Smooth muscle cell (in vitro differentiated cells): ENCODE results near the gene LRG1. TPM values are rescaled to one million over a fixed set of nuclear protein-coding genes. Genes with fewer than 3 reads are reported as not detected.

Experiments used
- DNase-seq: peaks from one replicate; lab custom pipeline; 2025; ENCODE audit not compliant: unreplicated experiment; lab: John Stamatoyannopoulos, UW
- H2AFZ ChIP-seq: fragments of 200-600 bp; sonication (generic); 2 replicates; pipeline ENCODE4 v1.6.0; 2016; ENCODE audit warnings: antibody characterized with exemption, low read depth, mild to moderate bottlenecking
- H3F3A ChIP-seq: fragments of 200-600 bp; sonication (generic); 2 replicates; pipeline ENCODE4 v1.6.0; 2017; ENCODE audit warnings: antibody characterized with exemption, low read depth
- H3K27ac ChIP-seq: fragments of 200-600 bp; sonication (generic); 2 replicates; pipeline ENCODE4 v1.5.1; 2016; ENCODE audit warnings: low read depth, mild to moderate bottlenecking
- H3K27me3 ChIP-seq: fragments of 200-600 bp; sonication (generic); 2 replicates; pipeline ENCODE4 v1.6.1; 2016; ENCODE audit warnings: low read depth, mild to moderate bottlenecking
- H3K36me3 ChIP-seq: fragments of 200-600 bp; sonication (generic); 2 replicates; pipeline ENCODE4 v1.5.1; 2016; ENCODE audit warnings: low read depth
- H3K4me1 ChIP-seq: fragments of 200-600 bp; sonication (generic); 2 replicates; pipeline ENCODE4 v1.5.1; 2016; ENCODE audit warnings: low read depth
- H3K4me2 ChIP-seq: fragments of 200-600 bp; sonication (generic); 2 replicates; pipeline ENCODE4 v1.6.0; 2016; ENCODE audit warnings: mild to moderate bottlenecking
- H3K4me3 ChIP-seq: fragments of 200-600 bp; sonication (generic); 2 replicates; pipeline ENCODE4 v1.5.1; 2016; ENCODE audit warnings: mild to moderate bottlenecking
- H3K79me2 ChIP-seq: fragments of 200-600 bp; sonication (generic); 2 replicates; pipeline ENCODE4 v1.6.0; 2016; ENCODE audit warnings: low read depth, mild to moderate bottlenecking
- H3K9ac ChIP-seq: fragments of 200-600 bp; sonication (generic); 2 replicates; pipeline ENCODE4 v1.6.0; 2016; ENCODE audit warnings: low read depth
- H3K9me3 ChIP-seq: fragments of 200-600 bp; sonication (generic); replicated peaks from 2 replicates; pipeline ENCODE4 v1.5.1; 2016; ENCODE audit warnings: low read depth
- H4K20me1 ChIP-seq: fragments of 200-600 bp; sonication (generic); 2 replicates; pipeline ENCODE4 v1.6.0; 2016; ENCODE audit warnings: low read depth
- CTCF ChIP-seq: fragments of 200-600 bp; sonication (generic); IDR thresholded peaks from 2 replicates; pipeline ENCODE4 v1.5.1; 2017; ENCODE audit warnings: borderline replicate concordance, mild to moderate bottlenecking, antibody characterized with exemption; ENCODE audit not compliant: insufficient read depth, poor library complexity, severe bottlenecking
- WGBS: methylation state at CpG from one replicate; pipeline ENCODE4 v1.1.7; 2016; ENCODE audit warnings: low lambda C conversion rate; 5-methylcytosine and 5-hydroxymethylcytosine counted together
- polyA plus RNA-seq: library from polyadenylated mRNA; unstranded; fragments of >200 nt; fragmentation: Nextera tagmentation; extraction: Ambion mirVana; gene quantifications from 2 replicates; pipeline ENCODE4 v1.2.1, GENCODE V29; 2016
- total RNA-seq: library from RNA; depleted of rRNA; stranded (reverse); fragments of >200 nt; gene quantifications from 2 replicates; pipeline ENCODE4 v1.2.3, GENCODE V29; 2014

LRG1 gene
- total and polyA plus RNA-seq, 2 experiments from 2014 or later = not detected

GRCh38 chr19:4517451-4518057, 22.3 kb downstream of the LRG1 start:
- Histone ChIP-seq H3K36me3 (no peaks in the 10 kb centered on the region), H4K20me1 (no peaks in the 10 kb centered on the region), H3K4me3 (no peak overlapping the region), H3K4me1 (no peaks in the 10 kb centered on the region), H3K27ac (no peak overlapping the region), H3K9me3 (no peaks in the 10 kb centered on the region), H2AFZ (no peak overlapping the region), H3K9ac (no peak overlapping the region), H3K27me3 (no peaks in the 10 kb centered on the region), H3F3A (no peaks in the 10 kb centered on the region), H3K4me2 (no peak overlapping the region), H3K79me2 (no peaks in the 10 kb centered on the region)
- TF ChIP-seq CTCF = no peak
- no peak for DNase-seq
- WGBS = 97% methylated on average over 23 of the region's 24 CpGs

GRCh38 chr19:4516939-4517300, 22.9 kb downstream of the LRG1 start:
- no peak overlapping the region for H3K4me2 ChIP-seq
- H3K27me3 ChIP-seq = no peaks in the 10 kb centered on the region
- H2AFZ ChIP-seq = no peak overlapping the region
- no peak overlapping the region for H3K4me3 ChIP-seq
- no peaks in the 10 kb centered on the region for H4K20me1 ChIP-seq
- H3K4me1 ChIP-seq = no peaks in the 10 kb centered on the region
- H3K9ac ChIP-seq = no peak overlapping the region
- H3K27ac ChIP-seq = no peak overlapping the region
- no peaks in the 10 kb centered on the region for H3K79me2 ChIP-seq
- H3F3A ChIP-seq = no peaks in the 10 kb centered on the region
- TF ChIP-seq CTCF = no peak
- H3K36me3 ChIP-seq = no peaks in the 10 kb centered on the region
- no peaks in the 10 kb centered on the region for H3K9me3 ChIP-seq
- WGBS = 74% methylated on average over 5 of the region's 8 CpGs
- DNase-seq = no peak

- Histone ChIP-seq H3K4me3 (no peak overlapping the region), H3K9me3 (no peaks in the 10 kb centered on the region), H3F3A (no peaks in the 10 kb centered on the region), H3K36me3 (no peaks in the 10 kb centered on the region), H3K4me1 (no peaks in the 10 kb centered on the region), H3K27me3 (no peaks in the 10 kb centered on the region), H2AFZ (no peak overlapping the region), H3K27ac (no peak overlapping the region), H3K9ac (no peak overlapping the region), H4K20me1 (no peaks in the 10 kb centered on the region), H3K79me2 (no peaks in the 10 kb centered on the region), H3K4me2 (no peak overlapping the region)
- WGBS = 86% methylated on average over 14 of the region's 14 CpGs
- no peak for DNase-seq
- no peak for TF ChIP-seq CTCF
Observed at GRCh38 chr19:4516199-4516938, 23.5 kb downstream of the LRG1 start.

- Histone ChIP-seq H3K27me3 (no peaks in the 10 kb centered on the region), H3K36me3 (no peaks in the 10 kb centered on the region), H3K27ac (no peak overlapping the region), H3K4me2 (no peak overlapping the region), H3K79me2 (no peaks in the 10 kb centered on the region), H3F3A (no peaks in the 10 kb centered on the region), H2AFZ (no peak overlapping the region), H4K20me1 (no peaks in the 10 kb centered on the region), H3K9ac (no peak overlapping the region), H3K4me3 (no peak overlapping the region), H3K9me3 (no peaks in the 10 kb centered on the region), H3K4me1 (no peaks in the 10 kb centered on the region)
- DNase-seq = no peak
- no peak for TF ChIP-seq CTCF
- WGBS = 88% methylated on average over 5 of the region's 5 CpGs
Observed at GRCh38 chr19:4515732-4516131, 24.1 kb downstream of the LRG1 start.
